GM12865 (cell line): ENCODE measurements around the gene TMEM69.
"Not testable (repeated sequence)": the region's sequence is repeated elsewhere in the genome, so short reads cannot be mapped to it uniquely, and the experiment has no call there.

Experiments
- DNase-seq: peaks from one replicate; pipeline ENCODE4 v3.0.0; 2010; ENCODE audit warnings: low read depth
- H3K4me3 ChIP-seq: 2 replicates; pipeline ENCODE4 v1.5.1; 2011; ENCODE audit warnings: mild to moderate bottlenecking, low read depth, low read length, control low read depth
- CTCF ChIP-seq: IDR thresholded peaks from 2 replicates; pipeline ENCODE4 v1.5.1; 2011; ENCODE audit warnings: low read length, control low read depth, low read depth, inconsistent platforms; ENCODE audit not compliant: insufficient read depth; ENCODE audit errors: missing control alignments

Gene TMEM69

GRCh38 chr1:45718289-45718688, 30.3 kb downstream of the TMEM69 start:
- DNase-seq: no peak
- H3K4me3 ChIP-seq: no peak overlapping the region
- TF ChIP-seq CTCF: no peak

- no peak overlapping the region for H3K4me3 ChIP-seq
- no peak for DNase-seq
- TF ChIP-seq CTCF: no peak
Observed at GRCh38 chr1:45721207-45721606, 33.2 kb downstream of the TMEM69 start.

GRCh38 chr1:45722809-45723208, 34.8 kb downstream of the TMEM69 start:
- no peak overlapping the region for H3K4me3 ChIP-seq
- no peak for TF ChIP-seq CTCF
- DNase-seq: no peak

GRCh38 chr1:45723248-45723930, 35.4 kb downstream of the TMEM69 start:
- no peak for TF ChIP-seq CTCF
- H3K4me3 ChIP-seq: no peak overlapping the region
- DNase-seq: no peak

GRCh38 chr1:45726007-45726406, 38.0 kb downstream of the TMEM69 start:
- not testable (repeated sequence) for DNase-seq, H3K4me3 ChIP-seq

GRCh38 chr1:45730075-45730779, 42.2 kb downstream of the TMEM69 start:
- no peak for DNase-seq
- no peak for TF ChIP-seq CTCF
- no peak overlapping the region for H3K4me3 ChIP-seq

- TF ChIP-seq CTCF: no peak
- no peak overlapping the region for H3K4me3 ChIP-seq
- no peak for DNase-seq
Observed at GRCh38 chr1:45730780-45731319, 42.9 kb downstream of the TMEM69 start.
